Lower leg skin (tissue), 4 donors: ENCODE results near the gene ELFN1. TPM values are rescaled to one million over a fixed set of nuclear protein-coding genes. Genes with fewer than 3 reads are reported as not detected.

Experiments used
- DNase-seq, 2 donors: peaks; one replicate each; pipeline ENCODE4 v3.0.0-alpha.2; 2019; ENCODE audit warnings: low spot score in 2 of 2
- H3K4me3 ChIP-seq: fragments of 200-600 bp; sonication (generic); 2 replicates; pipeline ENCODE4 v1.5.1; 2017; ENCODE audit warnings: mild to moderate bottlenecking, low read depth; ENCODE audit not compliant: poor library complexity, severe bottlenecking
- POLR2A ChIP-seq, 2 donors: fragments of 450-650 bp; IDR thresholded peaks; one replicate each; pipeline ENCODE4 v1.6.1; 2016 to 2017; ENCODE audit warnings: antibody characterized with exemption in 2 of 2, mild to moderate bottlenecking in 1 of 2, moderate library complexity in 1 of 2
- WGBS, 2 donors: methylation state at CpG; one replicate each; pipeline ENCODE4 v1.1.5; 2018; 5-methylcytosine and 5-hydroxymethylcytosine counted together
- intact Hi-C: fragments of 100-400 bp; cut with DNase I; formaldehyde crosslinking; loops from one replicate; pipeline ENCODE4 v1.15.0; 2023; ENCODE audit warnings: low total_unique reads
- total RNA-seq, 4 donors: library from RNA; depleted of rRNA; stranded (reverse); fragments of >200 nt; gene quantifications; one replicate each; pipeline ENCODE4 v1.1.0, GENCODE V29; 2016
- TF ChIP-seq, protein P1 (sequence below), 3 donors: fragments of 450-650 bp; IDR thresholded peaks; one replicate each; pipeline ENCODE4 v1.5.1; 2016; ENCODE audit warnings: antibody characterized with exemption in 3 of 3, mild to moderate bottlenecking in 3 of 3, moderate library complexity in 2 of 3

ELFN1 gene
- total RNA-seq, 4 donors from 2014 or later, result 1.2 to 2.6 (median 1.8) TPM

DNA sequence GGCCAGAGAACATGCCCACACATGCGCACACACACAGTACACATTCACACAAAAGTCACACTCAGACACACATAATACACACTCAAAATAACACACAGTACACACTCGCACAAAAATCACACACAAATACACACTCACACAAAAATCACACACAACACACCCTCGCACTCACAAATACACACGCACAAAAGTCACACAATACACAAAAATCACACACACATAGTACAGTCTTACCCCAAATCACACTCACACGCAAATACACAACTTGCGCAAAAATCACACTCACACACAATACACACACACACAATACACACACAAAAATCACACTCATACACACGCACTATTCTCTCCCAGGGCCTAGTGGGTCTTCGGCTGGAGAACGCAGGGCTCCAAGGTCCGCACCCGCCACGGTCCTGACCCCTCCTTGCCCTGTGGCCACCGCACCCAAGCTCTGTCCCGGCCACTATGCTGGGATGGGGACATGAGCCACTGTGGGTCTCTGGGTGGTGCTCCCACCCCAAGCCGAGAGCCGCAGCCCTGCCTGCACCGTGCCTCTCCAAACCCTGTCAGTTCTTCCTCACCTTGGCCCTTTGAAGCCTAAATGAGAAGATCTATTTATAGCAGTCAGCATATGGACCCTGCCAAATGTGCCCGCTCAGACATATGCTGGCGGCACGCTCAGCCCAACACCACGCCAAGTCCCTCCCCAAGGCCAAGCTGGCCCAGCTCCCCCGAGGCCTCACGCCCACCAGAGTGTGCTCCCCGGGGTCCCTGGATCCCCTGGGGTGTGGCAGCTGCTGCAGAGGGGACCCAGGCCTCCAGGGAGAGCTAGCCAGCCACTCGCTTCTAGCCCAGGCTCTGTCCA lies 55.9 kb downstream of the ELFN1 start:
- no peak for DNase-seq
- intact Hi-C loops, result no loop called here
- H3K4me3 ChIP-seq, result no peak overlapping the region
- TF ChIP-seq, protein P1, sequence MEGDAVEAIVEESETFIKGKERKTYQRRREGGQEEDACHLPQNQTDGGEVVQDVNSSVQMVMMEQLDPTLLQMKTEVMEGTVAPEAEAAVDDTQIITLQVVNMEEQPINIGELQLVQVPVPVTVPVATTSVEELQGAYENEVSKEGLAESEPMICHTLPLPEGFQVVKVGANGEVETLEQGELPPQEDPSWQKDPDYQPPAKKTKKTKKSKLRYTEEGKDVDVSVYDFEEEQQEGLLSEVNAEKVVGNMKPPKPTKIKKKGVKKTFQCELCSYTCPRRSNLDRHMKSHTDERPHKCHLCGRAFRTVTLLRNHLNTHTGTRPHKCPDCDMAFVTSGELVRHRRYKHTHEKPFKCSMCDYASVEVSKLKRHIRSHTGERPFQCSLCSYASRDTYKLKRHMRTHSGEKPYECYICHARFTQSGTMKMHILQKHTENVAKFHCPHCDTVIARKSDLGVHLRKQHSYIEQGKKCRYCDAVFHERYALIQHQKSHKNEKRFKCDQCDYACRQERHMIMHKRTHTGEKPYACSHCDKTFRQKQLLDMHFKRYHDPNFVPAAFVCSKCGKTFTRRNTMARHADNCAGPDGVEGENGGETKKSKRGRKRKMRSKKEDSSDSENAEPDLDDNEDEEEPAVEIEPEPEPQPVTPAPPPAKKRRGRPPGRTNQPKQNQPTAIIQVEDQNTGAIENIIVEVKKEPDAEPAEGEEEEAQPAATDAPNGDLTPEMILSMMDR (IDR thresholded peaks at IDR 0.05), result no peak
- no peak for TF ChIP-seq POLR2A (IDR thresholded peaks at IDR 0.05)
- 55 to 58% methylated on average over 24 of the region's 25 CpGs for WGBS, 2 donors

DNA sequence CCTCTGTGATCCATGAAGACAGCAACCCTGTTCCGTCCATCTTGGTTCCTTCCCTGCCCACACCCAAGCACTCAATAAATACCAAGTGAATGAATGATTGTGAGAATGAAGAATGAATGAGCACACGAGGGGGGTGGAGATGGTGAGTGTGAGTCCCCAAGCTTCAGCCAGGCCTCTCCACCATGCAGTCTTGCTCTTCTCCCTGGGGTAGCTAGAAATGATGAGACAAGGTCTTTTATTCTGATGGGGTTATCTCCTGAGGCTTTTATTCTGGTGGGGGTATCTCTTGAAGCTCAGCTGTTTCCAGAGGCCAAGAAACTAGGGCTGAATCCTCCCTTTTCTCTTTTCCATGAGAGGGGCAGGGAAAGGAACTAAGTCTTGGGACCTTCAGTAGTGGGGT lies 57.0 kb downstream of the ELFN1 start:
- DNase-seq, result no peak
- WGBS, 2 donors, result 88 to 98% methylated on average over 2 of the region's 2 CpGs
- TF ChIP-seq, protein P1 (IDR thresholded peaks at IDR 0.05), result no peak
- TF ChIP-seq POLR2A (IDR thresholded peaks at IDR 0.05), result no peak
- intact Hi-C loops, result no loop called here
- no peak overlapping the region for H3K4me3 ChIP-seq

DNA sequence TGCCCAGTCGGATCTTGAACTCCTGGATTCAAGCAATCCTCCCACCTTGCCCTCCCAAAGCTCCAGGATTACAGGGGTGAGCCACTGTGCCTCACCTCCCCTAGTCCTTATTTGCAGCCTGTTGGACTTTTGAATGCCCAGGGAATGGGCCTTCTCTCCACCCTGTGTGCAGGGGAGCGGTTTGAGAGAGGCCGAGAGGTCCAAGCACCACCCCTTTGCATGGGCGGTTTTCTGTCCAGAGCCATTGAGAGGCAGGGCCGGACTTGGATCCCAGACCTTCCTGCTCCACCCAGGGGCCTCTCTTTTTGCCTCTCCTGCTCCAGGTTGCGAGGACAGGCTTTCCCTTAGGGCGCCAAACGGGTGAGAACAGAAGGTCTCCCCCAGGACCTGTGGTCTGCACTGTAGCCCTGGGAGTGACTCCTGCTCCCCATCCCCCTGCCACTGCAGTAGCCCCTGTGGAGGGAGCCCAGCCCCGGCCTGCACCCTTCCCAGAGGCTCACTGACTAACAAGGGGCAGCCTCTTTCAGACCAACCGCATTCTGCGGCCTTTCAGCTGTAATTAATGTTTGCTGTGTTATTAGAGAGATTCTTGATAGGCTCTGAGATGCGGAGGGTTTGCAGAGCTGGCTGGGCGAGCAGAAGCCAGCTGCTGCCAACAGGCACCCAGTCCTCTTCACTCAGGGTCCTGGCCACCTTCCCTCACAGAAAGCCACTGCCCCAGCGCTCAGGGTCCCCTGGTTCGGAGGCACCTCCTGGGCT lies 57.9 kb downstream of the ELFN1 start:
- intact Hi-C loops, result no loop called here
- no peak for TF ChIP-seq POLR2A (IDR thresholded peaks at IDR 0.05)
- TF ChIP-seq, protein P1 (IDR thresholded peaks at IDR 0.05), result no peak
- no peak overlapping the region for H3K4me3 ChIP-seq
- 82 to 91% methylated on average over 14 to 15 of the region's 15 CpGs for WGBS, 2 donors
- no peak for DNase-seq

DNA sequence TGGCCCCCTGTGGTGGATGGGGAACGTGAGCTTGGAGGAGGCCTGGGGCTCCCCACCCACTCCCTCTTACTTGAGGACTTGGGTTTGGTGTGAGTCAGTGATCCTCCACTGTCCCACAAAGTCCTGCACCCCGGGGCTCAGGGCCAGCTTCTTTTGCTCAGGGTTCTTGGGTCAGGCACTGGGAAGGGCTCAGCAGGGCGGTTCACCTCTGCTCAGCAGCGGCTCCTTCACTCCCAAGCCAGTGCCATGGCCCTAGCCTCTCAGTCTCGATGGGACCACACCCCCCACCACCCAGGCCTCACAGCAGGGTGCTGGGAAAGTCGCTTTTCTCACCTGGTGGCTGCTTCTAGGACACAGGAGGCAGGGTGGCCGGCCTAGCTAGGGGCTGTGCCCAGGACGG lies 59.1 kb downstream of the ELFN1 start:
- TF ChIP-seq, protein P1 (IDR thresholded peaks at IDR 0.05), result no peak
- TF ChIP-seq POLR2A (IDR thresholded peaks at IDR 0.05), result no peak
- 95 to 98% methylated on average over 6 to 8 of the region's 8 CpGs for WGBS, 2 donors
- H3K4me3 ChIP-seq, result no peak overlapping the region
- intact Hi-C loops, result no loop called here
- DNase-seq, result no peak

DNA sequence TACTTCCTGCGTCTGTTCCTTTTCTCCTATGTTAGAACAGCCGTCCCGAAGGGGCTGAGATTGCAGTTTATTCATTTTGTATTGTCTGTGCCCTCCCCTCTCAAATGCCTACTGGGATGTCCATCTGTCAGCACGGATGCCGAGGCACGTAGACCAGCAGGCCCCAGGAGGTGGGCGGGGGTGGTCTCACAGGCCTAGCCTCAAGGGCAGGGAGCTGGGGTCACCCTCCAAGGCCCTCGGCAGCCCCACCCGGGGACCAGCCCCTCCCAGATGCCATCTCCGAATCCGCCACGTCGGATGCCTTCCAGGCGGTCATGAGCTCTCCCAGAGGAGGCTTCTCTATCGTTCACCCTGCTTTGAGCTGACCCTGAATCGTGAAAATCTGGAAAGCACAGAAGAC lies 59.7 kb downstream of the ELFN1 start:
- DNase-seq, result no peak
- 89 to 90% methylated on average over 15 to 16 of the region's 16 CpGs for WGBS, 2 donors

More for the DNA sequence above, 59.7 kb downstream of the ELFN1 start:
- H3K4me3 ChIP-seq, result no peak overlapping the region
- TF ChIP-seq, protein P1 (IDR thresholded peaks at IDR 0.05), result no peak
- no peak for TF ChIP-seq POLR2A (IDR thresholded peaks at IDR 0.05)
- intact Hi-C loops, result no loop called here
